Brain microvascular endothelial cell (primary cell): ENCODE measurements around the gene FAM149B1.
"Not testable (repeated sequence)": the region's sequence is repeated elsewhere in the genome, so short reads cannot be mapped to it uniquely, and the experiment has no call there.

Experiments
- DNase-seq: peaks from one replicate; pipeline ENCODE4 v3.0.0-alpha.2; 2020
- H3K27ac ChIP-seq: fragments of 250-450 bp; sonication (Bioruptor Pico); 2 replicates; pipeline ENCODE4 v1.5.1; 2020; ENCODE audit warnings: mild to moderate bottlenecking, moderate library complexity
- H3K27me3 ChIP-seq: fragments of 250-450 bp; sonication (Bioruptor Pico); replicated peaks from 2 replicates; pipeline ENCODE4 v1.5.1; 2020; ENCODE audit warnings: mild to moderate bottlenecking
- H3K36me3 ChIP-seq: fragments of 250-450 bp; sonication (Bioruptor Pico); replicated peaks from 2 replicates; pipeline ENCODE4 v1.5.1; 2020; ENCODE audit warnings: mild to moderate bottlenecking
- H3K4me3 ChIP-seq: 2 replicates; pipeline ENCODE4 v1.5.1; 2011; ENCODE audit warnings: low read depth, mild to moderate bottlenecking, control low read depth, low read length, moderate library complexity
- in situ Hi-C: cut with HindIII; loops from 2 replicates; pipeline ENCODE4 v1.10.0; 2017; ENCODE audit warnings: low sequenced_read_pairs, low pct_ligation_motif_present
- TF ChIP-seq, protein P1 (sequence below): IDR thresholded peaks from 2 replicates; pipeline ENCODE4 v1.5.1; 2011; ENCODE audit warnings: low read depth, mild to moderate bottlenecking, moderate library complexity, low read length, control low read depth, inconsistent platforms; ENCODE audit errors: missing control alignments

The FAM149B1 gene

DNA sequence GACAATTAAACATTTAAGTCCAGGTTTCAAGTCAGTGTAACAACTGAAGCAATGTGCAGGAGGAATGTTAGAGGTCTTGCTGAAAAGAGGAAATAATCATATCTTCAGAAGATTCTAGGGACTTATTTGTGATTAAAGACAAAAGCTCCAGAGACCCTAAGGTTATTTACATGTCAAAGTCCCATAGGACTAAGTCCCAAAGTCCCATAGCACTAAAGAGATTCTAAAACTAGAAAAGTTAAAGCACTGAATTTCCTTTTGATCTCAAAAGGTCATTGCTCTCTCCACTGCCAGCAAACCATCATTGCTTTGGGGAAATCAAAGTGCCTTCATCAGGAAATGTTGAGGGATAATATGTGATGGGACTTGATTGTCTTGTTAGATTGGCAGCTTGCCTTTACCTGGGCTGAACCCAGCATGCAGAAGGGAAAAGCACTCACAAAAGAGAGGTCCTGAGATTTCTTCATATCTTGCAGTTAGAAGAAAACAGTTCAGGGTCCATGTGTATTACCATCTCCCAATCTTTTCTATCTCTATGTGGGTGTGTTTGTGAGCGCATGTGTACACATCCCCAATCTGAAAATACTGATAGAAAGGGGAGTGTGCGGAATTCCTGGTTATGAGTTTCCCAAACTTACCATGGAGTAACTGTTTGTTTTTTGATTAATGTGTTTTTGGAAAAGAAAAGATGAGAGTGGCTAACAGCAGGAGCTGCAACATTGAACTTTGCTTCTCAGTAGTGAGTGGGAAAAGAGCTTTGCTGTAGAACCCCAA, 35.8 kb upstream of the FAM149B1 start:
- Histone ChIP-seq H3K27me3 (no peaks in the 10 kb centered on the region), H3K4me3 (no peak overlapping the region), H3K27ac (no peak overlapping the region), H3K36me3 (peaks cover 47% of the 10 kb centered on the region)
- TF ChIP-seq, protein P1, sequence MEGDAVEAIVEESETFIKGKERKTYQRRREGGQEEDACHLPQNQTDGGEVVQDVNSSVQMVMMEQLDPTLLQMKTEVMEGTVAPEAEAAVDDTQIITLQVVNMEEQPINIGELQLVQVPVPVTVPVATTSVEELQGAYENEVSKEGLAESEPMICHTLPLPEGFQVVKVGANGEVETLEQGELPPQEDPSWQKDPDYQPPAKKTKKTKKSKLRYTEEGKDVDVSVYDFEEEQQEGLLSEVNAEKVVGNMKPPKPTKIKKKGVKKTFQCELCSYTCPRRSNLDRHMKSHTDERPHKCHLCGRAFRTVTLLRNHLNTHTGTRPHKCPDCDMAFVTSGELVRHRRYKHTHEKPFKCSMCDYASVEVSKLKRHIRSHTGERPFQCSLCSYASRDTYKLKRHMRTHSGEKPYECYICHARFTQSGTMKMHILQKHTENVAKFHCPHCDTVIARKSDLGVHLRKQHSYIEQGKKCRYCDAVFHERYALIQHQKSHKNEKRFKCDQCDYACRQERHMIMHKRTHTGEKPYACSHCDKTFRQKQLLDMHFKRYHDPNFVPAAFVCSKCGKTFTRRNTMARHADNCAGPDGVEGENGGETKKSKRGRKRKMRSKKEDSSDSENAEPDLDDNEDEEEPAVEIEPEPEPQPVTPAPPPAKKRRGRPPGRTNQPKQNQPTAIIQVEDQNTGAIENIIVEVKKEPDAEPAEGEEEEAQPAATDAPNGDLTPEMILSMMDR = no peak
- in situ Hi-C loops = no loop called here
- no peak for DNase-seq

DNA sequence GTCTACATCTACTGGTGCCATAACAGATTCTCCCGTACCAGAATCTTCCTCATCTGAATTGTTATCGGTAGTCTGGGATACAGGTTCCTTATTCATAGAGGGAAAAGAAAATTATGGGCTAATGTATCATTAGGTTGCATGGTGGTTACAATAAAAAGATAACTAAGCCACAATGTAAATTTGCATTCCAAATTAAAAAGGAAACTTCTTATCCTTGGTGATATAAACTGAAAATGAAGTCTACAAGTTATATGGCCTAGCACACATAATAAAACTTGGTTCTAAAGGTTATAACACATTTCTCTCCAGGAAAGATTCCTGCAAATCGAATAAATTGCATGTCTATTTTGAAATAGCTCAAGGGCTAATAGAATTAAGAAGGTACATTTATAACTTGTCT, 33.2 kb upstream of the FAM149B1 start:
- TF ChIP-seq, protein P1 = no peak
- no peak overlapping the region for H3K4me3 ChIP-seq
- peaks cover 61% of the 10 kb centered on the region for H3K36me3 ChIP-seq
- H3K27ac ChIP-seq = no peak overlapping the region
- no peaks in the 10 kb centered on the region for H3K27me3 ChIP-seq
- DNase-seq = no peak
- in situ Hi-C loops = no loop called here

DNA sequence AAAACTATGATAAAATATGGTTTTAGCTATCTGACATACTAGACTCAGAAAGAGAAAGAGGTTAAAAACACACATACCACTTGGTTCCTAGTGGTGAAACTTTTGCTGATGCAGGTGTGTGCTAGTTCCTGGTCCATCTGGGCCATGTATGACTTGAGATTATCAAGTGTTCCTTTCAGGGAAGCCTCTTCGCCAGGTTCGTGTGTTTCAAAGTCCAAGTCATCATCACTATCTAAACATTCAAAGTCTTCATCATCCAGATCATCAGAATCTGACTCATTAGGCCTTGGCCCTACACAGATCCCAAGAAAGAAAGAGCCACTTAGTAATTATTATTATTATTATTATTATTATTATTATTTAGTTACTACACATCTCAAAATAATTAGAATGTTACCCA, 31.3 kb upstream of the FAM149B1 start:
- peaks cover 57% of the 10 kb centered on the region for H3K36me3 ChIP-seq
- TF ChIP-seq, protein P1 = no peak
- H3K4me3 ChIP-seq = no peak overlapping the region
- H3K27ac ChIP-seq = no peak overlapping the region
- in situ Hi-C loops = no loop called here
- no peaks in the 10 kb centered on the region for H3K27me3 ChIP-seq
- peak; percentile 13 for DNase-seq

DNA sequence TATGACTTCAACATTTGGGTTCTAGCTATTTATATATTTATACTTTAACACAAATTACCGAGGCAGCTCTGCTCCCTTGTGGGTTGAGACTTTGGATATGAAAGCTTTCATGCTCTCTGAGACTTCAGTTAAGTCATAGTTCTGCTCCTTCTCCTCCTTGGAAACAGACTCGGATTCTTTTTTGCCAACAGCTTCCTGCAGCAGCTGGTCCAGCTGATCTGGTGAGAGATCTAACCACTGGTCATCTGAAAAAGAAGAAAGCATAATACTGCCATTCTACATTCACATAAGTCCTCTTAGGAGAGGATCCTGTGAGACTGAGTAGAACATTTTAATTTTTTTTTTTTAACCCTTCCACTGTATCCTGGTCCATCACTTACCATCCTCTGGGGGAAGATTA, 28.7 kb upstream of the FAM149B1 start:
- in situ Hi-C loops = no loop called here
- peaks cover 53% of the 10 kb centered on the region for H3K36me3 ChIP-seq

DNA sequence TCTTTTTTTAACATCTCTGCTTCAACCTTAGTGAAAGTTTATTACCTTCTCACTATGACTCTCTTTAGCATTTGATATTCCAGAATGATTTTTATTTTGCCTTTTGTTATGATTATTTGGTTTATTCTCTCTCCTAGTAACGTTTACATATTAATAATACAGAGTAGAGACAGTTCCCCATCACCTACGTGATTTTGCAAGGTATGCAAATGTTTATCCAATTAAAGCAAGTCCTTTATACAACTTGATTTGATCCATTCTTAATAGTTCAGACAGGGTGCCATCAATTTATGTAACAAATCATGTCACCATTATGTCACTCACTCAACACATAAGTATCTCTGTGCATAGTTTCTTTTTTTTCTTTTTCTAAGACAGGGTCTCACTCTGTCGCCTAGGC, 26.3 kb upstream of the FAM149B1 start:
- DNase-seq = no peak
- in situ Hi-C loops = no loop called here
- no peak overlapping the region for H3K27ac ChIP-seq
- H3K27me3 ChIP-seq = no peaks in the 10 kb centered on the region
- no peak overlapping the region for H3K4me3 ChIP-seq
- TF ChIP-seq, protein P1 = no peak
- H3K36me3 ChIP-seq = peaks cover 50% of the 10 kb centered on the region

More for the DNA sequence above, 28.7 kb upstream of the FAM149B1 start:
- Histone ChIP-seq H3K27me3 (no peaks in the 10 kb centered on the region), H3K27ac (no peak overlapping the region), H3K4me3 (no peak overlapping the region)
- TF ChIP-seq, protein P1 = no peak
- DNase-seq = no peak

DNA sequence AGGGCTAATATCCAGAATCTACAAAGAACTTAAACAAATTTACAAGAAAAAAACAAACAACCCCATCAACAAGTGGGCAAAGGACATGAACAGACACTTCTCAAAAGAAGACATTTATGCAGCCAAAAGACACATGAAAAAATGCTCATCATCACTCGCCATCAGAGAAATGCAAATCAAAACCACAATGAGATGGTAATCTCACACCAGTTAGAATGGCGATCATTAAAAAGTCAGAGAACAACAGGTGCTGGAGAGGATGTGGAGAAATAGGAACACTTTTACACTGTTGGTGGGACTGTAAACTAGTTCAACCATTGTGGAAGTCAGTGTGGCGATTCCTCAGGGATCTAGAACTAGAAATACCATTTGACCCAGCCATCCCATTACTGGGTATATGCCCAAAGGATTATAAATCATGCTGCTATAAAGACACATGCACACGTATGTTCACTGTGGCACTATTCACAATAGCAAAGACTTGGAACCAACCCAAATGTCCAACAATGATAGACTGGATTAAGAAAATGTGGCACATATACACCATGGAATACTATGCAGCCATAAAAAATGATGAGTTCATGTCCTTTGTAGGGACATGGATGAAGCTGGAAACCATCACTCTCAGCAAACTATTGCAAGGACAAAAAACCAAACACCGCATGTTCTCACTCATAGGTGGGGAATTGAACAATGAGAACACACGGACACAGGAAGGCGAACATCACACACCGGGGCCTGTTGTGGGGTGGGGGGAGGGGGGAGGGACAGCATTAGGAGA, 17.1 kb upstream of the FAM149B1 start:
- H3K27ac ChIP-seq, in situ Hi-C loops, H3K4me3 ChIP-seq, DNase-seq, H3K27me3 ChIP-seq: not testable (repeated sequence)
- peaks cover 57% of the 10 kb centered on the region for H3K36me3 ChIP-seq
